ENCODE measurements around the gene ZNFX1.
"Not testable (repeated sequence)": the region's sequence is repeated elsewhere in the genome, so short reads cannot be mapped to it uniquely, and the experiment has no call there.

The ZNFX1 gene

GRCh38 chr20:49252556-49253350 lies 25.1 kb downstream of the ZNFX1 start:
- no peak for DNase-seq (ENCODE audit: low read depth in 2 of 2, low spot score in 1 of 2)

GRCh38 chr20:49248879-49249665 lies 28.8 kb downstream of the ZNFX1 start:
- no peak for DNase-seq (ENCODE audit: low read depth in 2 of 2, low spot score in 1 of 2)

- no peak for DNase-seq (ENCODE audit: low read depth in 2 of 2, low spot score in 1 of 2)
Observed at GRCh38 chr20:49248301-49248700, 29.6 kb downstream of the ZNFX1 start.

- DNase-seq (ENCODE audit: low read depth in 2 of 2, low spot score in 1 of 2): no peak
Observed at GRCh38 chr20:49247792-49248191, 30.1 kb downstream of the ZNFX1 start.

GRCh38 chr20:49247169-49247723 lies 30.6 kb downstream of the ZNFX1 start:
- DNase-seq (ENCODE audit: low read depth in 2 of 2, low spot score in 1 of 2): no peak

GRCh38 chr20:49245921-49246740 lies 31.7 kb downstream of the ZNFX1 start:
- no peak for DNase-seq (ENCODE audit: low read depth in 2 of 2, low spot score in 1 of 2)

GRCh38 chr20:49237531-49237930 lies 40.3 kb downstream of the ZNFX1 start:
- no peak for DNase-seq (ENCODE audit: low read depth in 2 of 2, low spot score in 1 of 2)

- no peak for DNase-seq (ENCODE audit: low read depth in 2 of 2, low spot score in 1 of 2)
Observed at GRCh38 chr20:49236301-49236700, 41.6 kb downstream of the ZNFX1 start.

- no peak for DNase-seq (ENCODE audit: low read depth in 2 of 2, low spot score in 1 of 2)
Observed at GRCh38 chr20:49234831-49235230, 43.0 kb downstream of the ZNFX1 start.

GRCh38 chr20:49233226-49233625 lies 44.6 kb downstream of the ZNFX1 start:
- DNase-seq (ENCODE audit: low read depth in 2 of 2, low spot score in 1 of 2): no peak

- DNase-seq (ENCODE audit: low read depth in 2 of 2, low spot score in 1 of 2): no peak
Observed at GRCh38 chr20:49231471-49231870, 46.4 kb downstream of the ZNFX1 start.

- DNase-seq (ENCODE audit: low read depth in 2 of 2, low spot score in 1 of 2): no peak
Observed at GRCh38 chr20:49230561-49231133, 47.2 kb downstream of the ZNFX1 start.

- no peak for DNase-seq (ENCODE audit: low read depth in 2 of 2, low spot score in 1 of 2)
Observed at GRCh38 chr20:49230021-49230420, 47.8 kb downstream of the ZNFX1 start.

- DNase-seq (ENCODE audit: low read depth in 2 of 2, low spot score in 1 of 2): no peak
Observed at GRCh38 chr20:49229381-49229780, 48.5 kb downstream of the ZNFX1 start.

GRCh38 chr20:49228676-49229075 lies 49.2 kb downstream of the ZNFX1 start:
- DNase-seq (ENCODE audit: low read depth in 2 of 2, low spot score in 1 of 2): no peak

GRCh38 chr20:49225896-49226295 lies 52.0 kb downstream of the ZNFX1 start:
- DNase-seq (ENCODE audit: low read depth in 2 of 2, low spot score in 1 of 2): no peak

- DNase-seq (ENCODE audit: low read depth in 2 of 2, low spot score in 1 of 2): no peak
Observed at GRCh38 chr20:49219924-49220831, 57.7 kb downstream of the ZNFX1 start.

- DNase-seq (ENCODE audit: low read depth in 2 of 2, low spot score in 1 of 2): peak; percentile 92 to 97
Observed at GRCh38 chr20:49219091-49219923, 58.5 kb downstream of the ZNFX1 start, which contains the start of gene DDX27. Gene DDX27, plus strand, starts transcription at chr20:49219416. Its CDS starts 33 bp downstream, at chr20:49219449.

GRCh38 chr20:49218739-49219090 lies 59.1 kb downstream of the ZNFX1 start:
- DNase-seq (ENCODE audit: low read depth in 2 of 2, low spot score in 1 of 2): not testable (repeated sequence)
